ENCODE results near the gene ZNF708. TPM values are rescaled to one million over a fixed set of nuclear protein-coding genes. Genes with fewer than 3 reads are reported as not detected.

Gene ZNF708
- total and polyA plus RNA-seq, 2 of the 8 experiments (the other 6 are each of a cell fraction or from before 2014, with no cell fraction given), result 4.1 to 40.0 TPM

- FAIRE-seq, result no peak
- TF ChIP-seq EP300 (IDR thresholded peaks at IDR 0.05; ENCODE audit: borderline replicate concordance in 1 of 2, low read depth in 2 of 2, low read length in 2 of 2) (no peak), SIRT6 (IDR thresholded peaks at IDR 0.05; ENCODE audit: low read length) (no peak), TEAD4 (IDR thresholded peaks at IDR 0.05; ENCODE audit: low read depth, low read length) (no peak), CHD2 (IDR thresholded peaks at IDR 0.05; ENCODE audit: low read length) (no peak), SRF (IDR thresholded peaks at IDR 0.05; ENCODE audit: low read depth, low read length) (no peak), EZH2 (IDR thresholded peaks at IDR 0.05; ENCODE audit: low read depth, low read length, severe bottlenecking) (no peak), EGR1 (IDR thresholded peaks at IDR 0.05; ENCODE audit: borderline replicate concordance, low read depth, low read length) (no peak), GTF2F1 (IDR thresholded peaks at IDR 0.05; ENCODE audit: borderline replicate concordance, low read depth, low read length) (no peak), JUND (IDR thresholded peaks at IDR 0.05; ENCODE audit: low read length) (no peak), CBX8 (IDR thresholded peaks at IDR 0.05; ENCODE audit: borderline replicate concordance, low read depth, low read length) (no peak), POU5F1 (IDR thresholded peaks at IDR 0.05; ENCODE audit: low read depth, low read length) (no peak), SIX5 (IDR thresholded peaks at IDR 0.05; ENCODE audit: low read depth, low read length) (no peak)
- H3K23ac ChIP-seq (ENCODE audit: insufficient read length), result no peak overlapping the region
- no peak overlapping the region for H2BK20ac ChIP-seq (ENCODE audit: low read length)
- no peak overlapping the region for H4K91ac ChIP-seq (replicated peaks; ENCODE audit: insufficient read length, low read length)
- ChIA-PET CTCF (ENCODE audit: partially characterized antibody) (interaction anchor here (1.9 kb wide), 1 partner anchor 120 kb away, joined by 6 read pairs; no protein-coding TSS in a partner anchor), POLR2A (ENCODE audit: partially characterized antibody) (interaction anchor here (0.9 to 1.5 kb wide), 4 partner anchors 10 to 161 kb away, joined by 3 to 5 read pairs (median 4); partner anchors contain the start of gene ZNF738)
- H4K20me1 ChIP-seq (replicated peaks in 1 of 2; ENCODE audit: control insufficient read depth in 1 of 2, insufficient read depth in 2 of 2, low read length in 2 of 2), result peaks cover 0 to 11% of the 10 kb centered on the region in 2 experiments
- peaks cover 0 to 9% (median 4%) of the 10 kb centered on the region in 4 experiments; a peak in 4 of 7 replicates for H3K4me1 ChIP-seq (replicated peaks in 1 of 4; ENCODE audit: control insufficient read depth in 3 of 4, insufficient read depth in 4 of 4, low read length in 3 of 4)
- no peak overlapping the region for H4K5ac ChIP-seq (ENCODE audit: insufficient read length, low read depth, low read length)
- no peak for DNase-seq (ENCODE audit: low read depth in 1 of 2, low spot score in 2 of 2)
- H3K23me2 ChIP-seq (ENCODE audit: low read depth, low read length), result no peaks in the 10 kb centered on the region
- H2AK5ac ChIP-seq (ENCODE audit: low read depth, low read length), result no peak overlapping the region
- no peak overlapping the region for H2BK15ac ChIP-seq (ENCODE audit: low read length)
- no peak overlapping the region for H3K18ac ChIP-seq (ENCODE audit: extremely low read depth, low read length)
- H2AFZ ChIP-seq (ENCODE audit: low read length), result no peak overlapping the region
- no peak overlapping the region for H4K8ac ChIP-seq (ENCODE audit: extremely low read depth, insufficient read depth, low read length)
- H3K4me3 ChIP-seq (ENCODE audit: extremely low read depth in 1 of 4, insufficient read depth in 2 of 4, low read depth in 3 of 4, low read length in 4 of 4), result no peak overlapping the region
- peaks cover 0 to 14% (median 5%) of the 10 kb centered on the region in 4 experiments; a peak in 4 of 8 replicates for H3K36me3 ChIP-seq (ENCODE audit: control insufficient read depth in 2 of 4, insufficient read depth in 4 of 4, low read length in 3 of 4)
- no peak overlapping the region for H3K4ac ChIP-seq (replicated peaks; ENCODE audit: insufficient read length, low read depth, low read length)
- H3K56ac ChIP-seq (replicated peaks; ENCODE audit: insufficient read length, low read depth, low read length), result no peak overlapping the region
- no peak overlapping the region for H2BK12ac ChIP-seq (ENCODE audit: low read depth, low read length)
- peaks cover 3 to 98% of the 10 kb centered on the region in 2 experiments; a peak in 3 of 4 replicates for H3K79me2 ChIP-seq (ENCODE audit: control insufficient read depth in 1 of 2, insufficient read depth in 2 of 2, low read length in 2 of 2)
- 91% methylated on average over 8 of the region's 8 CpGs; no CpG with 5 or more reads in 1 of the 2 experiments for WGBS, 2 experiments (ENCODE audit: extremely low coverage in 1 of 2, insufficient coverage in 1 of 2, insufficient read length in 1 of 2, insufficient replicate concordance in 2 of 2, low coverage in 1 of 2, low lambda C conversion rate in 2 of 2, missing lambda C conversion rate in 1 of 2)
- H3K14ac ChIP-seq (ENCODE audit: insufficient read length), result no peak overlapping the region
- no peak overlapping the region for H3K4me2 ChIP-seq (ENCODE audit: insufficient read depth in 1 of 2, low read depth in 2 of 2, low read length in 2 of 2)
- H3K79me1 ChIP-seq (ENCODE audit: low read depth, low read length), result peaks cover 8% of the 10 kb centered on the region
- H2BK120ac ChIP-seq (replicated peaks; ENCODE audit: low read depth, low read length), result no peak overlapping the region
- no peak overlapping the region for H2BK5ac ChIP-seq (ENCODE audit: low read depth, low read length)
- no peak overlapping the region for H3K9ac ChIP-seq (replicated peaks in 1 of 4; ENCODE audit: extremely low read depth in 1 of 4, low read depth in 3 of 4, low read length in 3 of 4)
- H3K27ac ChIP-seq (ENCODE audit: low read depth, low read length), result no peak overlapping the region
- no peaks in the 10 kb centered on the region; a peak in 1 of 7 replicates for H3K27me3 ChIP-seq (replicated peaks in 1 of 4; ENCODE audit: control insufficient read depth in 3 of 4, extremely low read depth in 1 of 4, insufficient read depth in 3 of 4, low read length in 3 of 4)
- peaks cover 2 to 5% of the 10 kb centered on the region in 2 experiments; a peak in 1 of 4 replicates for H3K9me3 ChIP-seq (ENCODE audit: insufficient read depth in 2 of 2, low read depth in 1 of 2, low read length in 1 of 2)
These were observed 6.7 kb downstream of the ZNF708 start for GRCh38 chr19:21322528-21322927.
